Activated naive CD8-positive, alpha-beta T cell treated with anti-CD3 and anti-CD28 coated beads, Interleukin-2, amount 10 ng/mL, durations not matched to agents 7 days and 5 days (primary cell): ENCODE measurements around the gene TMEM185B. TPM values are rescaled to one million over a fixed set of nuclear protein-coding genes. Genes with fewer than 3 reads are reported as not detected.
A peak's percentile ranks its signal among the peaks of the same experiment; 100 is the strongest.
"Not testable (repeated sequence)": the region's sequence is repeated elsewhere in the genome, so short reads cannot be mapped to it uniquely, and the experiment has no call there.

ENCODE experiments used
- ATAC-seq: fragments of 150-1000 bp; cut with Tn5 transposase; one replicate; pipeline ENCODE4 v1.10.0; 2021; ENCODE audit warnings: low read depth, moderate library complexity
- POLR2A ChIA-PET: fragments of 350-600 bp; sonication (Branson Sonifier 250); formaldehyde crosslinking; loops from one replicate; lab custom pipeline; 2021; ENCODE audit warnings: antibody characterized with exemption; lab: Charles Lee
- DNase-seq: peaks from one replicate; pipeline ENCODE4 v3.0.0; 2021
- H3K27ac Mint-ChIP-seq: one replicate; pipeline ENCODE4 v1.8.0; 2022; ENCODE audit warnings: mild to moderate bottlenecking, mixed read lengths
- H3K27me3 Mint-ChIP-seq: one replicate; pipeline ENCODE4 v1.8.0; 2022; ENCODE audit warnings: mild to moderate bottlenecking, moderate library complexity, mixed read lengths
- H3K36me3 Mint-ChIP-seq: one replicate; pipeline ENCODE4 v1.8.0; 2021; ENCODE audit warnings: mild to moderate bottlenecking, mixed read lengths
- H3K4me1 Mint-ChIP-seq: one replicate; pipeline ENCODE4 v1.8.0; 2021; ENCODE audit warnings: mixed read lengths
- H3K4me3 Mint-ChIP-seq: one replicate; pipeline ENCODE4 v1.8.0; 2022; ENCODE audit warnings: mild to moderate bottlenecking, moderate library complexity, mixed read lengths
- H3K9me3 Mint-ChIP-seq: one replicate; pipeline ENCODE4 v1.8.0; 2021; ENCODE audit warnings: mixed read lengths
- total RNA-seq, 2 experiments: library from RNA; stranded (reverse); gene quantifications; one replicate each; pipeline ENCODE4 v1.2.3, GENCODE V29; 2021

Gene TMEM185B
- total RNA-seq, 2 experiments from 2014 or later = 23.4 to 26.2 TPM

DNA sequence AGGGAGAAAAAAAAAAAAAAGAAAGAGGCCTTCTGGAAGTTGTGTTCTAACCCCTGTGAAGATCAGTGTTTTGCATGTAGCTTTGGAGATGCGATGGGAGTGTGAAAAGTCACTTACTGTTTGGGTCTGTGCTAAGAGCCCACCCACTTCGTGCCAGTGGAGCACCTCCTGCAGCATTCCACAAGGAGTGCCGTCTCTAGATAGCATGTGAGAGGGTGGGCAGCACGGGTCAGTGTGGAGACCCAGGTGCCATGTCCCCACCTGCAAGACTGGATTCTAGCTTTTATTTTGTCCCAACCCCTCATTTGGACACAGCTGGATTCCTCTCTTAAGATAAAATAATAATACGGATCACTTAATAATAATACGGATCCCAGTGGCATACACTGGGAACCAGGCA lies 12.5 kb upstream of the TMEM185B start:
- ATAC-seq = no peak
- H3K27me3 Mint-ChIP-seq = no peaks in the 10 kb centered on the region
- peaks cover 9% of the 10 kb centered on the region for H3K36me3 Mint-ChIP-seq
- H3K27ac Mint-ChIP-seq = peak overlapping the region; percentile 45
- POLR2A ChIA-PET = interaction anchor here (1.1 kb wide), 1 partner anchor 12 kb away, joined by 3 read pairs; the partner anchor contains the start of gene TMEM185B
- peaks cover 2% of the 10 kb centered on the region for H3K9me3 Mint-ChIP-seq
- peaks cover 22% of the 10 kb centered on the region for H3K4me1 Mint-ChIP-seq
- DNase-seq = no peak
- no peak overlapping the region for H3K4me3 Mint-ChIP-seq

DNA sequence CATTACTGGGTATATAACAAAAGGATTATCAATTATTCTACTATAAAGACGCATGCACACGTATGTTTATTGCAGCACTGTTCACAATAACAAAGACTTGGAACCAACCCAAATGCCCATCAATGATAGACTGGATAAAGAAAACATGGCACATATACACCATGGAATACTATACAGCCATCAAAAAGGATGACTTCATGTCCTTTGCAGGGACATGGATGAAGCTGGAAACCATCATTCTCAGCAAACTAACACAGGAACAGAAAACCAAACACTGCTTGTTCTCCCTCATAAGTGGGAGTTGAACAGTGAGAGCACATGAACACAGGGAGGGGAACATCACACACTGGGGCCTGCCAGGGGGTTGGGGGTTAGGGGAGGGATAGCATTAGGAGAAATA lies 12.0 kb upstream of the TMEM185B start:
- H3K4me3 Mint-ChIP-seq, H3K9me3 Mint-ChIP-seq, POLR2A ChIA-PET, ATAC-seq, DNase-seq, H3K27ac Mint-ChIP-seq, H3K27me3 Mint-ChIP-seq: not testable (repeated sequence)
- peaks cover 20% of the 10 kb centered on the region for H3K4me1 Mint-ChIP-seq
- H3K36me3 Mint-ChIP-seq = peaks cover 12% of the 10 kb centered on the region

DNA sequence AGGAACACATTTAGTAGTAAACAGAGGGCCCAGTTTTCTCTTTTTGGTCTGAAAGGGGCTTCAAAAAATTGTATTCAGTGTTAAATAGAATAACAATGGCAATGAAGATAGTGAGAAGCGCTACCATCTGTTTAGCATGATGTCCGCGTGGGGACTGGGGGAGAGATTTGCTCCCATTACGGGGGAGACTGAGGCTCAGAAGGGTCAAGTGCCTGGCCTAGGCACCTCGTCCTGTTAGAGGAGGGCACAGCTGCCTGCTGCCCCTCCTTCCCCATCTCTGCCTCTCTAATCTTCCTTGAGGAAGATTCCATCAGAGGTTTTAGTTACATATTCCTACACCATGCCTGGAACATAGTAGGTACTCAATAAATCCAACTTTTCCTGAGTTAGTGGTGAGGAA lies 10.1 kb upstream of the TMEM185B start:
- H3K27me3 Mint-ChIP-seq = no peaks in the 10 kb centered on the region
- H3K9me3 Mint-ChIP-seq = peaks cover 2% of the 10 kb centered on the region
- H3K4me3 Mint-ChIP-seq = peak overlapping the region; percentile 99
- H3K27ac Mint-ChIP-seq = peak overlapping the region; percentile 99
- ATAC-seq (no peak), DNase-seq (no peak)
- H3K4me1 Mint-ChIP-seq = peaks cover 32% of the 10 kb centered on the region
- POLR2A ChIA-PET = interaction anchor here (0.5 to 4.2 kb wide), 11 partner anchors 10 to 867 kb away, joined by 3 to 46 read pairs (median 4); partner anchors contain the start of genes C2orf76, DBI and TMEM185B
- H3K36me3 Mint-ChIP-seq = peaks cover 28% of the 10 kb centered on the region

GRCh38 chr2:120231974-120232635 lies 8.9 kb upstream of the TMEM185B start:
- ATAC-seq = peak; percentile 93
- H3K27me3 Mint-ChIP-seq = no peaks in the 10 kb centered on the region
- peaks cover 40% of the 10 kb centered on the region for H3K4me1 Mint-ChIP-seq
- peak overlapping the region; percentile 99 for H3K27ac Mint-ChIP-seq
- peaks cover 2% of the 10 kb centered on the region for H3K9me3 Mint-ChIP-seq
- peaks cover 35% of the 10 kb centered on the region for H3K36me3 Mint-ChIP-seq
- H3K4me3 Mint-ChIP-seq = peak overlapping the region; percentile 99
- POLR2A ChIA-PET = interaction anchor here (0.6 to 4.2 kb wide), 20 partner anchors 8 to 865 kb away, joined by 3 to 46 read pairs (median 4); partner anchors contain the start of genes C2orf76, DBI, PTPN4 and RALB
- peak; percentile 72 for DNase-seq

DNA sequence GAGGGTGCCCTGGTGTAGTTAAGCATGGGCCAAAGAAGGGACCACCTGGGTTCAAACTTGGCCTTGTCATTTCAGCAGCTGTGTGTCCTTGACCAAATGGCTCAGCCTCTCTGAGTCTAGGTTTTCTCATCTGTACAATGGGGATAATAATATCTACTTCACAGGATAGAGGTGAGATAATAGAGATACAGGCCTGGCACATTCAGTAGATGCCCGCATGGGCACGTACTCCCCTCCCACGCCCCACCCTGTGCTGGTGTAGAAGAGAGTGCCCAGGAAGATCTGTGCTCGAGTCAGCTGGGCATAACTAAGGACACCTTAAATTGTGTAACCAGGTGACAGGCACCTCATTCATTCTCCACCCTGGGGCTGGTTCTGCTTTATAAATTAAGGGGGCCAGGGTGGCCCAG lies 8.4 kb upstream of the TMEM185B start:
- ATAC-seq (no peak), DNase-seq (no peak)
- H3K27ac Mint-ChIP-seq = peak overlapping the region; percentile 99
- H3K9me3 Mint-ChIP-seq = peaks cover 2% of the 10 kb centered on the region
- H3K27me3 Mint-ChIP-seq = no peaks in the 10 kb centered on the region
- H3K4me1 Mint-ChIP-seq = peaks cover 44% of the 10 kb centered on the region
- peak overlapping the region; percentile 99 for H3K4me3 Mint-ChIP-seq
- POLR2A ChIA-PET = interaction anchor here (0.6 to 4.2 kb wide), 15 partner anchors 9 to 472 kb away, joined by 3 to 46 read pairs (median 4); partner anchors contain the start of genes PTPN4, RALB and TMEM185B
- H3K36me3 Mint-ChIP-seq = peaks cover 35% of the 10 kb centered on the region

DNA sequence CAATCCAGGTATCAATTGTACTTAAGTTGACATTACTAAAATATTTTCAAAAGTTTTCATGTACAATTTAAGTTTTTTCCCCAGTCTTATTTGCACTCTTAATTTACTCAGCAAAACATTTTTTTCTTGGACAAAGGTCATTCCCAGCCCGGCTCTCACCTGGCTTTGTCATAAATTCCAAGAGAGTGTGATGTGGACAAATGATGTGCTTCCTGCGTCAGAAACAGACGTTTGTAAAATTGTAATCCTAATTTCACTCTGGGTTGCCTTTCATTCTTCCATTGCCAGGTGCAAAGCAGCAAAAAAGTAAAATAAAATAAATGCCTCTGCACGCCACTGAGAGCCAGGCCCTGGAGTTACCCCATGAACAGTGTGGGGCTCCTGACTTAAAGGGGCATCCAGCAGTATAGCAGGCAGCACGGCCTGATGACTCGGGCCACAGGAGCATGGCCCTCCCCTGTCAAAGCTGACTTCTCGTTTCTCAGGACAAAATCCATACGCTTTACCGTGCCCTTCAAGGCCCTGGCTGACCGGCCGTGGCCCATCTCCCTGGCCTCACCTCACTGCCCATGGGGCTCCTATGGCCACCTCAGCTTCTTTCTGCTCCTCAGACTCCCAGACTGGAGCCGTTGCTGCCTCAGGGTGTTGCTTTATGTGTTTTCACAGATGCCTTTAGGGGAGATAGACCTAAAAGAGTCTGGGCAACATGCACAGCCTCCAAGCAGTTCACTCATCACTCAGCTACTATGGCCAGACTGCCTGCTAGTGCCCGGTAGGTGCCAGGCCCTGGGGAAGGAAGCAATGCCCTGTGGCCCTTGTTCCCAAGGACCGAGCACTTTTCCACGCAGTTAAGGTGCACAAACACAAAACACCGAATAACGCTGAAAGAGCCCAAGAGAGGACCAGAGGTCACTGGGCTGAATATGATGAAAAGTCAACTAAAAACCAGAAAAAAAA lies 7.6 kb upstream of the TMEM185B start:
- H3K9me3 Mint-ChIP-seq = peaks cover 2% of the 10 kb centered on the region
- H3K27me3 Mint-ChIP-seq = no peaks in the 10 kb centered on the region
- peaks cover 49% of the 10 kb centered on the region for H3K4me1 Mint-ChIP-seq
- peak; percentile 37 for DNase-seq
- no peak for ATAC-seq
- H3K4me3 Mint-ChIP-seq = peak overlapping the region; percentile 99
- H3K36me3 Mint-ChIP-seq = peaks cover 39% of the 10 kb centered on the region
- POLR2A ChIA-PET = interaction anchor here (0.6 to 4.2 kb wide), 11 partner anchors 8 to 471 kb away, joined by 3 to 46 read pairs (median 6); partner anchors contain the start of genes PTPN4, RALB and TMEM185B
- H3K27ac Mint-ChIP-seq = peak overlapping the region; percentile 99

DNA sequence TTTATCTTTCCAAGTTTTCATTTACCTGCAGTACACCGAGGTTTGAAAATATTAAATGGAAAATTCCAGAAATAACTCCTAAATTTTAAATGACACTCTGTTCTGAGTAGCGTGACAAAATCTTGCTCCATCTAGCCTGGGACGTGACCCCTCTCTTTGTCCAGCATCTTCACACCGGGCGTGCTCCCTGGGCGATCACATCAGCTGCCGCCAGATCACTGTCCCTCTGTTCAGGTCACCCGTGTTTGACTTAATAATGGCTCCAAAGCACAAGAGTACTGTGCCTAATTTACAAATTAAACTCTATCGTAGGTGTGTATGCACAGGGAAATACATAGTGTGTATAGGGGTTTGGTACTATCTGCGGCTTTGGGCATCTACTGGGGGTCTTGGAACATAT lies 6.1 kb upstream of the TMEM185B start:
- H3K36me3 Mint-ChIP-seq = peaks cover 38% of the 10 kb centered on the region
- DNase-seq (no peak), ATAC-seq (no peak)
- H3K27ac Mint-ChIP-seq = peak overlapping the region; percentile 65
- peaks cover 51% of the 10 kb centered on the region for H3K4me1 Mint-ChIP-seq
- POLR2A ChIA-PET = interaction anchor here (3.8 to 4.2 kb wide), 2 partner anchors 23 to 84 kb away, joined by 44 to 46 read pairs; partner anchors contain the start of gene RALB
- H3K27me3 Mint-ChIP-seq = no peaks in the 10 kb centered on the region
- no peaks in the 10 kb centered on the region for H3K9me3 Mint-ChIP-seq
- peak overlapping the region; percentile 80 for H3K4me3 Mint-ChIP-seq

DNA sequence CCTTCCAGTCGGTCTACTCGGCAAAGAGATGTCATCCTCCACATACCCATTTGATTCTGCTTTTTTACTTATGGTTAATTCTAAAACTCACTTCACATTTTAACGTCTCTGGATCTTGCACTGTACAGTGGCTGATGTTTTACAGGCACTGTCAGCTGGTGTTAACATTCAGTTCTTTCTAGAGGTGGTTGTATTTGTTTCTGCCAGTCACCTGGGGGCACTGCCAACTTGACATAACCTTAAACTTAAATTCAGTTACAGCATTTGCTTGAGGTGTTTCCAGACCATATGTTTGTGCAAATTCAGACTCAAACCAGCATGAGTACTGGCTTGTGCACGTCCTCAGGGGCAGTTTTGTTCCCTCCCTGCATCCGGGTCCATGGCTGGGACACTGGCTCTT lies 5.3 kb upstream of the TMEM185B start:
- H3K27me3 Mint-ChIP-seq = no peaks in the 10 kb centered on the region
- H3K9me3 Mint-ChIP-seq = no peaks in the 10 kb centered on the region
- peak overlapping the region; percentile 80 for H3K4me3 Mint-ChIP-seq
- POLR2A ChIA-PET = interaction anchor here (1.1 to 1.5 kb wide), 3 partner anchors 18 to 86 kb away, joined by 4 to 5 read pairs (median 4); no protein-coding TSS in a partner anchor
- peaks cover 59% of the 10 kb centered on the region for H3K4me1 Mint-ChIP-seq
- no peak for ATAC-seq
- peak overlapping the region; percentile 65 for H3K27ac Mint-ChIP-seq
- no peak for DNase-seq
- peaks cover 38% of the 10 kb centered on the region for H3K36me3 Mint-ChIP-seq

DNA sequence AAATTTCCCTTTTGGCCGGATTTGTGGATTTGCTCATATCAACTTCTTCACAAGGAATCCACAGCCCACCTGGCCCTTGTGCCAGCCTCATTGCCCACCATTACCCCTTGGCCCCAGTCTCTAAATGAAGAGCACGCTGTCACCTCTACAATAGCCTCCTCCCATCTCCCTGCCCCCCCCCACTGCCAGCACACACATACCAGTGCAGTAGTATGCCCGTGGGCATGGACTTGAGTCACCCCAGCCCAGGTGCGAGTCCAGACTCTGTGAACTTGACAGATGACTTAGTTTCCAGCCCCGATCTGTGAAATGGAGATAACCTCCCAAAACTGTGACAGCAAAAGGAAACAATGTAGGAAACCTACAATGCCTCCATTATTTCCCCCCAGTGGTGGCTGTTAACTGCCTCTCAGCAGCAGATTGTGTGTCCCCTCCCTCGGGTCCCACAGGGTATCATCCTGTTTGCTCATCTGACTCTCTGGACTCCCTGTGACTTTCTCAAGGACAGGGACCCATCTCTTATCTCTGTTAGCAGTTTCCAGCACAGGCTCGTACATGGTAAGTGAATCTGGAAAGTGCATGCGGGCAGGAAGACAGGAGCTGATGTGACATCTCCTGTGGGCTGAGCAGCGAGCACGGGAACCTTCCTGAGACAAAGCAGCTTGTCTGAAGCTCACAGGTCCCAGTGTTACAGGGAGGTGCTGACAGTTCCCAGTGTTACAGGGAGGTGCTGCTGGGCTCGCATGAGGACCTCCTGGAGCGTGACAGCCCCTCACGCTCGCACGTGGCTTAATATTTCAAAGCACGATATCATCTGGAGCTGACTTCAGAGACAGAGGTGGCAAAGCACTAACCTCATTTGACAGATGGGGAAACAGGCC lies 4.2 kb upstream of the TMEM185B start:
- peak overlapping the region; percentile 66 for H3K27ac Mint-ChIP-seq
- peak overlapping the region; percentile 80 for H3K4me3 Mint-ChIP-seq
- peak; percentile 27 for DNase-seq
- POLR2A ChIA-PET = interaction anchor here (1.1 to 1.5 kb wide), 3 partner anchors 19 to 87 kb away, joined by 4 to 5 read pairs (median 4); no protein-coding TSS in a partner anchor
- no peak for ATAC-seq
- H3K4me1 Mint-ChIP-seq = peaks cover 54% of the 10 kb centered on the region
- H3K36me3 Mint-ChIP-seq = peaks cover 38% of the 10 kb centered on the region
- no peaks in the 10 kb centered on the region for H3K27me3 Mint-ChIP-seq
- H3K9me3 Mint-ChIP-seq = peaks cover under 1% of the 10 kb centered on the region

GRCh38 chr2:120226316-120226715 lies 3.1 kb upstream of the TMEM185B start:
- Mint-ChIP-seq H3K36me3 (peaks cover 45% of the 10 kb centered on the region), H3K27me3 (no peaks in the 10 kb centered on the region), H3K4me3 (peak overlapping the region; percentile 30), H3K27ac (peak overlapping the region; percentile 76), H3K4me1 (peaks cover 62% of the 10 kb centered on the region), H3K9me3 (peaks cover 4% of the 10 kb centered on the region)
- POLR2A ChIA-PET = no interaction called here
- no peak for ATAC-seq
- peak; percentile 31 for DNase-seq

GRCh38 chr2:120225549-120226065 lies 2.4 kb upstream of the TMEM185B start:
- ATAC-seq (no peak), DNase-seq (peak; percentile 26)
- Mint-ChIP-seq H3K36me3 (peaks cover 46% of the 10 kb centered on the region), H3K27me3 (no peaks in the 10 kb centered on the region), H3K4me1 (peaks cover 68% of the 10 kb centered on the region), H3K27ac (peak overlapping the region; percentile 16), H3K9me3 (peaks cover 4% of the 10 kb centered on the region), H3K4me3 (no peak overlapping the region)
- POLR2A ChIA-PET = interaction anchor here (1.5 kb wide), 1 partner anchor 49 kb away, joined by 5 read pairs; no protein-coding TSS in a partner anchor
